Measurements from ENCODE around the gene CASTOR1.

DNA sequence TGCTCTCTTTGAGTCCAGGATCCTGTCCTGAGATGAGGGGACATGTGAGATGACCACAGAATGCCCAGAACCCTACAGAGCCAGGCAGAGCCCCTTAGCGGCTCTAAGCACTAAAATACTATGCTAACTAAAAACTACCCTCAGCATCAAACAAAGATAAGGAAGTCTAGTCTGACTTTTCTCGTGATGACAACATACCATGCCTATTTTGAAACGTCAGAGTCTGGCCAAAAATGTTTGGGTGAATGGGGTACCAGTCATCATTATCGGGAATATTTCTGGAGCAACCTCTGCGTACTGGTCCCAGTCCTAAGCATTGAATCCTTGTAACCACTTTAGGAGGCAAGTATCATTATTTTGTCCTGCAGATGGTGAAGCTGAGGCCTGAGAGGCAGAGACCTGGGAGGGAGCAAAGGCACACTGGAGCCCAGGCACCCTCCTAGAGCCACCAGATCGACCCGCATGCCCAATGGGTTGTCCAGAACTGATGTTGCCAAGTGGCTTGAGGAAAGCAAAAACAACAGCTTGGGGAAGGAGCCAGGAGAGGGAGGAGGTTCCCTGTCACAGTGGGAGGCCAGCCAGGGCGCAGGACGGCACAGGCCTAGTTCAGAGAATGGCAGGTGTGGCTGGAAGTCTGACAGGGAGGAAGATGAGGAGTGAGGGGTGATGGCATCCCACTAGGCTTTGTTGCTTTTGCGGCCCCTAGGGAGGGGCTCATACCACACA, 15.4 kb downstream of the CASTOR1 start:
- TF ChIP-seq, protein P1, sequence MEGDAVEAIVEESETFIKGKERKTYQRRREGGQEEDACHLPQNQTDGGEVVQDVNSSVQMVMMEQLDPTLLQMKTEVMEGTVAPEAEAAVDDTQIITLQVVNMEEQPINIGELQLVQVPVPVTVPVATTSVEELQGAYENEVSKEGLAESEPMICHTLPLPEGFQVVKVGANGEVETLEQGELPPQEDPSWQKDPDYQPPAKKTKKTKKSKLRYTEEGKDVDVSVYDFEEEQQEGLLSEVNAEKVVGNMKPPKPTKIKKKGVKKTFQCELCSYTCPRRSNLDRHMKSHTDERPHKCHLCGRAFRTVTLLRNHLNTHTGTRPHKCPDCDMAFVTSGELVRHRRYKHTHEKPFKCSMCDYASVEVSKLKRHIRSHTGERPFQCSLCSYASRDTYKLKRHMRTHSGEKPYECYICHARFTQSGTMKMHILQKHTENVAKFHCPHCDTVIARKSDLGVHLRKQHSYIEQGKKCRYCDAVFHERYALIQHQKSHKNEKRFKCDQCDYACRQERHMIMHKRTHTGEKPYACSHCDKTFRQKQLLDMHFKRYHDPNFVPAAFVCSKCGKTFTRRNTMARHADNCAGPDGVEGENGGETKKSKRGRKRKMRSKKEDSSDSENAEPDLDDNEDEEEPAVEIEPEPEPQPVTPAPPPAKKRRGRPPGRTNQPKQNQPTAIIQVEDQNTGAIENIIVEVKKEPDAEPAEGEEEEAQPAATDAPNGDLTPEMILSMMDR (IDR thresholded peaks at IDR 0.05) = no peak
- TF ChIP-seq POLR2AphosphoS5 (IDR thresholded peaks at IDR 0.05) (no peak), POLR2A (IDR thresholded peaks at IDR 0.05) (no peak)
